B cell (primary cell): ENCODE results near the gene GRIA3. TPM values are rescaled to one million over a fixed set of nuclear protein-coding genes. Genes with fewer than 3 reads are reported as not detected.

Experiments
- ATAC-seq: fragments of 200-7000 bp; cut with Tn5 transposase; one replicate; pipeline ENCODE4 v1.10.0; 2021; ENCODE audit warnings: low read depth, mild to moderate bottlenecking, moderate number of reproducible peaks, moderate library complexity
- CTCF ChIA-PET: fragments of 350-600 bp; sonication (Branson Sonifier 250); formaldehyde crosslinking; loops from one replicate; lab custom pipeline; 2021; ENCODE audit warnings: antibody characterized with exemption, inconsistent platforms; lab: Charles Lee
- POLR2A ChIA-PET: fragments of 350-600 bp; sonication (Branson Sonifier 250); formaldehyde crosslinking; loops from one replicate; lab custom pipeline; 2021; ENCODE audit warnings: antibody characterized with exemption; lab: Charles Lee
- DNase-seq: peaks from one replicate; pipeline ENCODE4 v3.0.0; 2013
- H2AFZ ChIP-seq: 2 replicates; pipeline ENCODE4 v1.6.1; 2012; ENCODE audit warnings: mild to moderate bottlenecking, low read depth, low read length; ENCODE audit not compliant: insufficient read depth, poor library complexity, severe bottlenecking
- H3K27ac ChIP-seq, 2 donors: 1 replicate in 1 of 2; 2 replicates in 1 of 2; pipeline ENCODE4 v1.5.1; 2012 to 2013; ENCODE audit warnings: low read length in 2 of 2, mild to moderate bottlenecking in 2 of 2, moderate library complexity in 1 of 2
- H3K27me3 ChIP-seq, 4 experiments: fragments of 200-600 bp in 1 of 4; sonication (generic) in 1 of 4; replicated peaks in 1 of 4; 1 replicate in 2 of 4; 2 replicates in 2 of 4; pipeline versions ENCODE4 v1.6.1 to v1.7.0; 2013 to 2016; ENCODE audit warnings: low read length in 3 of 4, mild to moderate bottlenecking in 2 of 4, mixed read lengths in 1 of 4, moderate library complexity in 1 of 4; ENCODE audit not compliant: insufficient read depth in 4 of 4, control insufficient read depth in 3 of 4; ENCODE audit errors: control extremely low read depth in 1 of 4
- H3K36me3 ChIP-seq, 2 experiments: replicated peaks in 1 of 2; 1 replicate in 1 of 2; 2 replicates in 1 of 2; pipeline versions ENCODE4 v1.6.1 to v1.7.1; 2013; ENCODE audit warnings: low read length in 1 of 2; ENCODE audit not compliant: insufficient read depth in 2 of 2, control insufficient read depth in 1 of 2; ENCODE audit errors: control extremely low read depth in 1 of 2, extremely low read depth in 1 of 2
- H3K4me1 ChIP-seq, 2 donors: fragments of 200-600 bp in 1 of 2; sonication (generic) in 1 of 2; 1 replicate in 1 of 2; 2 replicates in 1 of 2; pipeline versions ENCODE4 v1.5.1 to v1.6.1; 2013 to 2017; ENCODE audit warnings: low read length in 2 of 2; ENCODE audit not compliant: control insufficient read depth in 2 of 2, insufficient read depth in 2 of 2
- H3K4me2 ChIP-seq: replicated peaks from 2 replicates; pipeline ENCODE3; 2012; ENCODE audit warnings: mild to moderate bottlenecking, low read depth, low read length; ENCODE audit not compliant: poor library complexity, severe bottlenecking
- H3K4me3 ChIP-seq, 5 experiments: fragments of 200-600 bp in 1 of 5; sonication (generic) in 1 of 5; 1 replicate in 3 of 5; 2 replicates in 2 of 5; pipeline versions ENCODE4 v1.5.1 to v1.7.0; 2011 to 2016; ENCODE audit warnings: low read length in 4 of 5, mild to moderate bottlenecking in 4 of 5, low read depth in 2 of 5, control low read depth in 1 of 5, moderate library complexity in 1 of 5; ENCODE audit not compliant: insufficient read depth in 1 of 5; ENCODE audit errors: control extremely low read depth in 1 of 5, extremely low read depth in 1 of 5
- H3K79me2 ChIP-seq: fragments of 200-600 bp; sonication (generic); one replicate; pipeline ENCODE4 v1.6.0; 2016; ENCODE audit warnings: low read length; ENCODE audit not compliant: control insufficient read depth, insufficient read depth
- H3K9ac ChIP-seq: fragments of 200-600 bp; sonication (generic); 2 replicates; pipeline ENCODE4 v1.6.1; 2017; ENCODE audit warnings: mild to moderate bottlenecking, low read length, moderate library complexity
- H3K9me3 ChIP-seq, 3 donors: one replicate each; pipeline versions ENCODE4 v1.6.1 to v1.7.1; 2013; ENCODE audit warnings: low read length in 2 of 3; ENCODE audit not compliant: control insufficient read depth in 2 of 3, insufficient read depth in 1 of 3; ENCODE audit errors: control extremely low read depth in 1 of 3
- H4K20me1 ChIP-seq: 2 replicates; pipeline ENCODE4 v1.6.0; 2012; ENCODE audit warnings: mild to moderate bottlenecking, low read length; ENCODE audit not compliant: insufficient read depth, control insufficient read depth, poor library complexity, severe bottlenecking
- H3K27ac Mint-ChIP-seq: one replicate; pipeline ENCODE4 v1.8.0; 2021; ENCODE audit warnings: mixed read lengths
- H3K27me3 Mint-ChIP-seq: one replicate; pipeline ENCODE4 v1.8.0; 2021; ENCODE audit warnings: mixed read lengths
- H3K4me1 Mint-ChIP-seq: one replicate; pipeline ENCODE4 v1.8.0; 2021; ENCODE audit warnings: mixed read lengths
- H3K4me3 Mint-ChIP-seq: one replicate; pipeline ENCODE4 v1.8.0; 2021; ENCODE audit warnings: mixed read lengths
- H3K9me3 Mint-ChIP-seq: one replicate; pipeline ENCODE4 v1.8.0; 2022; ENCODE audit warnings: mixed read lengths; ENCODE audit not compliant: insufficient read depth
- CTCF ChIP-seq: fragments of 200-600 bp; IDR thresholded peaks from one replicate; pipeline ENCODE4 v1.8.0; 2022; ENCODE audit warnings: antibody characterized with exemption, mild to moderate bottlenecking
- EZH2 ChIP-seq: IDR thresholded peaks from 2 replicates; pipeline ENCODE4 v1.6.1; 2012; ENCODE audit warnings: borderline replicate concordance, low read depth, mild to moderate bottlenecking, moderate library complexity, low read length; ENCODE audit not compliant: insufficient read depth, poor library complexity, severe bottlenecking
- WGBS: methylation state at CpG from one replicate; pipeline ENCODE4 v1.1.5; 2013; ENCODE audit warnings: missing lambda C conversion rate; ENCODE audit not compliant: insufficient coverage; 5-methylcytosine and 5-hydroxymethylcytosine counted together
- intact Hi-C: fragments of 100-400 bp; cut with micrococcal nuclease; formaldehyde crosslinking; loops from one replicate; pipeline ENCODE4 v1.10.0; 2022
- polyA plus RNA-seq: library from polyadenylated mRNA; depleted of rRNA; stranded (reverse); fragments of >200 nt; gene quantifications from 2 replicates; pipeline ENCODE4 v1.2.3, GENCODE V29; 2012
- total RNA-seq, 2 donors: library from RNA; stranded (reverse); fragments of 120-200 nt in 1 of 2; gene quantifications; 1 replicate in 1 of 2; 2 replicates in 1 of 2; pipeline versions ENCODE4 v1.2.3 to v1.2.4, GENCODE V29; 2013 to 2022

The GRIA3 gene
- total and polyA plus RNA-seq, 2 donors (not counting 1 experiment from before 2014, with no cell fraction given) = not detected

DNA sequence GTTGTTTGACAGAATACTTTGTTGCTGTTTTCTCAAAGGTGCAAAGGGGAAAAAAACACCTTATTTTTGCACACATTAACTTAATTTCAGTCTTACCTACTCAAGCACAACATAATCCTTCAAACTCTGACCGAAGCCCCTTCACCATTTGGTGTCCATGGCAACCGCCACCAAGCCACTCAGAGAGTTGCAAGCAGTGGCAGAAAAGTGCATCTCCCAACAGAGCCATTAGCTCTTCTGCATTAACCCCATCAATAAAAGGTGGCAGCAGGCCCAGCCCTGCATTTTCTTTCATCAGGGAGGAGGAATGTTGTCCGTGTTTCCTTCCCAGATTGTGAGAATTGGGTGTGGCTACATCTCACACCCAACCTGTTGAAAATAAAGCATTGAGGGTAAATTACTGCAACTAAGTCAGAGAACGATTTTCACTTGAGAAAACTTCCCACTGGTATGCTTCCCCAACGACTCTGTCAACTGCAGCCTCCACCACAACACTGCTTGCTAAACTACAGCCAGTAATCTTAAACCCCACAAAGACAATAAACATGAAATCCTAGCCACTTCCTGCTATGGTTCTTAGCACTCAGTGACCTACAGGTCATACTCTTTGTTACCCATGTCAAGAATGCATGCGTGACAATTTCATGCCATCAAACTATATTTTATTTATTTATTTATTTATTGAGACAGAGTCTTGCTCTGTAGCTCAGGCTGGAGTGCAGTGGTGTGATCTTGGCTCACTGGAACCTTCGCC lies 154.0 kb downstream of the GRIA3 start:
- no peak overlapping the region for H2AFZ ChIP-seq
- Mint-ChIP-seq H3K4me1 (no peaks in the 10 kb centered on the region), H3K9me3 (no peaks in the 10 kb centered on the region), H3K27me3 (no peaks in the 10 kb centered on the region), H3K27ac (no peak overlapping the region), H3K4me3 (no peak overlapping the region)
- no peak for TF ChIP-seq EZH2
- WGBS = 50% methylated on average over 2 of the region's 7 CpGs
- CTCF ChIA-PET = no interaction called here
- no peak overlapping the region for H3K4me2 ChIP-seq
- H3K27me3 ChIP-seq = no peaks in the 10 kb centered on the region
- no peaks in the 10 kb centered on the region for H3K36me3 ChIP-seq
- no peaks in the 10 kb centered on the region for H4K20me1 ChIP-seq
- ATAC-seq (no peak), DNase-seq (no peak)
- intact Hi-C loops = no loop called here
- no peak overlapping the region for H3K4me3 ChIP-seq
- no peaks in the 10 kb centered on the region for H3K79me2 ChIP-seq
- H3K9ac ChIP-seq = no peak overlapping the region
- H3K4me1 ChIP-seq = no peaks in the 10 kb centered on the region
- H3K27ac ChIP-seq = no peak overlapping the region
- H3K9me3 ChIP-seq = no peaks in the 10 kb centered on the region
- POLR2A ChIA-PET = no interaction called here

DNA sequence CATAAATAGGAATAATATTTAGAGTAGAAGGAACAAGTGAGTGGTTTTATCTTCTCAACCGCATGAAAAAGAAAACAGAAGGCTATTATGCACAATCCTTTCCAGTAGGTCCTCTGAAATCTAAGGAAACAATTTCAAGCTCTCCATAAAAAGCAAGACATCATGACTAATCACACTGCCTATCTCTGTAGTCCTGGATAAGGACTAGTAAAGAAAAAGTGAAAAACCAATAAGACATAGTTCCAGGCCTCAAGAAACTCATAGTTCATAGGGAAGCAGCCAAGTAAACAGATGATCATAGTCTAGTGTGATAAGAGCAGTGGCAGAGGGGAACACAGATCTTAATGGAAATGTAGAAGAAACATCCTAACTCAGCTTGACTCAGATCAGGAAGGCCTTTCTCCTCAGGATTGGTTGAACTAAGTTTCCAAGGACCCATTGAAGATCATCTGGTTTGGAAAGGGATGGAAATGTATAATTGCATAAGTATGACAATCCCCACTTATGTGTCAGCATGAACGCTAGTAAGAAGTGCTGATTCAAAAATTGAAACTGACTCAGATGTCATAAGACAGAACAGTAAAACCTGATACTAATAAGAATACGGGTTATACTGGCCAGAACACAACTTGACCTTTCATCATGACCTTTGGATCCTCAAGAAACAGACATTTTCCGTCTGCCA lies 155.3 kb downstream of the GRIA3 start:
- Mint-ChIP-seq H3K4me3 (no peak overlapping the region), H3K4me1 (no peaks in the 10 kb centered on the region), H3K27ac (no peak overlapping the region), H3K9me3 (no peaks in the 10 kb centered on the region), H3K27me3 (no peaks in the 10 kb centered on the region)
- no peaks in the 10 kb centered on the region for H3K27me3 ChIP-seq
- ATAC-seq (no peak), DNase-seq (no peak)
- no peak overlapping the region for H3K9ac ChIP-seq
- TF ChIP-seq CTCF = no peak
- no peak for TF ChIP-seq EZH2
- no peak overlapping the region for H2AFZ ChIP-seq
- no peaks in the 10 kb centered on the region for H3K36me3 ChIP-seq
- H3K9me3 ChIP-seq = no peaks in the 10 kb centered on the region
- no CpG with 5 or more reads among the region's 4 CpGs for WGBS
- H3K4me3 ChIP-seq = no peak overlapping the region
- intact Hi-C loops = no loop called here
- H3K27ac ChIP-seq = no peak overlapping the region
- ChIA-PET CTCF (no interaction called here), POLR2A (no interaction called here)
- H3K4me2 ChIP-seq = no peak overlapping the region
- H3K79me2 ChIP-seq = no peaks in the 10 kb centered on the region
- no peaks in the 10 kb centered on the region for H3K4me1 ChIP-seq
- no peaks in the 10 kb centered on the region for H4K20me1 ChIP-seq
